ENCODE results near the gene PGM2L1.

The PGM2L1 gene

GRCh38 chr11:74327076-74327475, 71.2 kb downstream of the PGM2L1 start:
- no peak for TF ChIP-seq CTCF (IDR thresholded peaks at IDR 0.05; ENCODE audit: insufficient read depth, low read depth, low read length, missing control alignments)
- no peak for DNase-seq (ENCODE audit: low read depth)
- H3K4me3 ChIP-seq (ENCODE audit: low read depth, low read length) = no peak overlapping the region

GRCh38 chr11:74326665-74327064, 71.6 kb downstream of the PGM2L1 start:
- no peak overlapping the region for H3K4me3 ChIP-seq (ENCODE audit: low read depth, low read length)
- DNase-seq (ENCODE audit: low read depth) = no peak
- TF ChIP-seq CTCF (IDR thresholded peaks at IDR 0.05; ENCODE audit: insufficient read depth, low read depth, low read length, missing control alignments) = no peak

- TF ChIP-seq CTCF (IDR thresholded peaks at IDR 0.05; ENCODE audit: insufficient read depth, low read depth, low read length, missing control alignments) = no peak
- no peak overlapping the region for H3K4me3 ChIP-seq (ENCODE audit: low read depth, low read length)
- DNase-seq (ENCODE audit: low read depth) = no peak
Observed at GRCh38 chr11:74325649-74326645, 72.3 kb downstream of the PGM2L1 start.

- TF ChIP-seq CTCF (IDR thresholded peaks at IDR 0.05; ENCODE audit: insufficient read depth, low read depth, low read length, missing control alignments) = no peak
- no peak for DNase-seq (ENCODE audit: low read depth)
- no peak overlapping the region for H3K4me3 ChIP-seq (ENCODE audit: low read depth, low read length)
Observed at GRCh38 chr11:74322667-74323066, 75.6 kb downstream of the PGM2L1 start.

GRCh38 chr11:74321487-74322188, 76.6 kb downstream of the PGM2L1 start:
- no peak overlapping the region for H3K4me3 ChIP-seq (ENCODE audit: low read depth, low read length)
- peak; percentile 54 for DNase-seq (ENCODE audit: low read depth)
- TF ChIP-seq CTCF (IDR thresholded peaks at IDR 0.05; ENCODE audit: insufficient read depth, low read depth, low read length, missing control alignments) = peak; percentile 72

- H3K4me3 ChIP-seq (ENCODE audit: low read depth, low read length) = no peak overlapping the region
- no peak for DNase-seq (ENCODE audit: low read depth)
- no peak for TF ChIP-seq CTCF (IDR thresholded peaks at IDR 0.05; ENCODE audit: insufficient read depth, low read depth, low read length, missing control alignments)
Observed at GRCh38 chr11:74320538-74320937, 77.7 kb downstream of the PGM2L1 start.

All from GM12865 (cell line).